HG02798 (cell line): ENCODE data around the gene ANXA10.

ENCODE experiments used
- ATAC-seq: cut with Tn5 transposase; IDR thresholded peaks from one replicate; pipeline ENCODE4 v1.9.1; 2021; ENCODE audit warnings: mild to moderate bottlenecking; ENCODE audit not compliant: unreplicated experiment, poor library complexity

The ANXA10 gene

DNA sequence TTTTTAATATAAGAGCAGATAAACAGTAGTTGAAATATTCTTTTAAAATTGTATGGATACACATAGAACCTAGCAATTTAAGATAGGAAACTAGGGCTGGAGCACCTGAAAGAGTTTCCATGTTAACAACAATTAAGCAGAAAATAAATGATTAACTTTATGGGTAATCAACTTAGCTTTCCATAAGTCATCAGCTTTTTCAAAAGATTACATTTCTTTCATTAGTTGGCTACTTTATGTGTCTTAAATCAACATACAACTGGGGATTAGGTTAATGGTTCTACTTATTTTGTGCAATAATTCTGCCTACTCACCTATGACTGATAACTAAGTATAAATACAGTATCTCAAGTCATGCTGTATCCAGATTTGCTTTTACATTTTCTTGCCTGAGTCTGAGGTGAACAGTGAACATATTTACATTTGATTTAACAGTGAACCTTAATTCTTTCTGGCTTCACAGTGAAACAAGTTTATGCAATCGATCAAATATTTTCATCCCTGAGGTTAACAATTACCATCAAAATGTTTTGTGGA is at the start of gene ANXA10:
TSS of gene ANXA10 (plus strand) at position 362 of the 537 bp plus-strand sequence. CDS start at position 526, 164 bp downstream.
- ATAC-seq: no peak

DNA sequence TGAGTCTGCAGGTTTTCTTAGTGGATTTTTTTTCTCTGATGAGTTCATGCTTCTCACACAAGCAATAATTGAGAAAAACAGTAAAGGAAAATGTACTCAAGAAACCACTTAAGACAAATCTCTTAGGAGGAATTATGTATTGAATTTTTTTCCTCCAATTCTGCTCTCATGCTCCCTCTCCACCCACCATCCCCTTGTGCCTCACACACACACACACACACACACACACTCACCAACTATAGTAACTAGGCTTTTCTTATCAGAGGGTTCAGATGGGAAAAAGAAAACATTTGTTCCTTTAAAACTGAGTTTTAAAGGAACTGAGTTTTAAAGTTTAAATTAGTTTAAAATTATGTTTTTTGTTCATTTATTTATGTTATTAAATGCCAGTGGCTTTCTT is 47.0 kb upstream of the ANXA10 start:
- no peak for ATAC-seq

GRCh38 chr4:168050002-168050401 is 42.3 kb upstream of the ANXA10 start:
- no peak for ATAC-seq

DNA sequence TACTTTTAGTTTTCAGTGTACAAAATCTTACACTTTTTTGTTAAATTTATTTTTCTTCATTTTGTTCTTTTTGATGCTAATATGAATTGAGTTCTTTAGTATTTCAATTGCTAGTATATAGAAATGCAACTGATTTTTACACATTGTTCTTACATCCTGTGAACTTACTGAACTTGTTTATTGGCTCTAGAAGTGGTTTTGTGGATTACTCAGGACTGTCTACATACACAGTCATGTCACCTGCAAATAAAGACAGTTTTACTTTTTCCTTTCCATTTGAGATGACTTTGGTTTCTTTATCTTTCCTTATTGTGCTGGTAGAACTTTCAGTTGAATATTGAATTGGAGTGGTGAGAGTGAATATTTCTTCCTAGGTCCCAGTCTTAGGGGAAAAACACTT is 40.8 kb upstream of the ANXA10 start:
- ATAC-seq: no peak

DNA sequence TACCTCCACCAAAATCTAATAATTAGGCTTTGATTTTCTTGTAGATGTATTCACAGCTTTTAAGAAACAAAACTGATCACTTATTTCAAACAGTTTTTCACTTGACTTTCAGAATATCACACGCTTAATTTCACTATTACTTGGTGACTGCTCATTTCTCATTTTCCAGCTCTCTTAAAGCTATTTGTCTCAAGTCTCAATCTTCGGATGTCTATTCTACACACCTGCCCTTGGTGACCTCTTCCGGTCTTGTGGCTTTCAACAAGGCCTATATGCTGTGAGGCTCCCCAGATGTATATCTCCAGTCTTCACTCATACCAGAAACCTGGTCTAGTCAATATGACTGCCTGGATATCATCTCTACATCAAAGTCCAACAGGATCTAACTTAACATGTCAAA is 34.9 kb upstream of the ANXA10 start:
- peak; percentile 94 for ATAC-seq

- ATAC-seq: no peak
Observed at GRCh38 chr4:168059251-168059650, 33.1 kb upstream of the ANXA10 start.

GRCh38 chr4:168063031-168063430 is 29.3 kb upstream of the ANXA10 start:
- no peak for ATAC-seq

DNA sequence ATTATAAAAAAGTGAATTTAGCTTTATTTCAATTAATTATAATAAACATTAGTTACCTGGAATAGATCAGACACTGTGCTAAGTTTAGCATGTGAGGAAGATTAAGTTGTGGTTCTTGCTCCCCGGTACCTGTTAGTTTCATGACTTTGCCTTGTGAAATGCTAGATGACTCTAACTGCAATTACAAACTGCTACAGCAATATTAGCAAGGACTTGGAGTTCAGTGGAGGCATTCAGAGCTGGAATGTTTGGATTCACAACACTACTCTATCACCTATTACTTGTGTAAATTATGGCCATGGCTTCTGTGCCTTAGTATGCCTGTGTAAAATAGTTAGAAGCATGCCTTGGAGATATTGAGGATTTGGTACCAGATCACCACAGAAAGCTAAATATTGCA is 21.4 kb upstream of the ANXA10 start:
- ATAC-seq: no peak

GRCh38 chr4:168071304-168071703 is 21.0 kb upstream of the ANXA10 start:
- no peak for ATAC-seq

DNA sequence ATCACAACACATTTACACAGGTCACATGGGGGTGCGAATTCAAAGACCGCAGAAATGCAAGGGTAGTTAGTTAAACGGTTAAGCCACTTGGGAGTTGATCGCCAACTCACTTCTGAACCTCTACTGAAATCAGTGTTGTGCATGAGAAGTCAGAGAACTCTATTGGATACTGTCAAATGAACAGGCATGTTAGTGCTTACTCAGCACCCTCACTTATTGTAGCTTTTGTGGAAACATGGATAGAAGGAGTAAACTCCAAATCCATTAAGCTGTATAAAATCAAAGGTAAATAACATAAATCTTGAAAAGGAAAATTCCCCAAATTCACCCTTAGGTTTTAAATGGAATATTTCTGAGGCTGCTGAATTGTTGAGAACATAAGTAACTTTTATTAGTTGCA is 17.5 kb upstream of the ANXA10 start:
- no peak for ATAC-seq

GRCh38 chr4:168076989-168077725 is 15.2 kb upstream of the ANXA10 start:
- ATAC-seq: peak; percentile 93

DNA sequence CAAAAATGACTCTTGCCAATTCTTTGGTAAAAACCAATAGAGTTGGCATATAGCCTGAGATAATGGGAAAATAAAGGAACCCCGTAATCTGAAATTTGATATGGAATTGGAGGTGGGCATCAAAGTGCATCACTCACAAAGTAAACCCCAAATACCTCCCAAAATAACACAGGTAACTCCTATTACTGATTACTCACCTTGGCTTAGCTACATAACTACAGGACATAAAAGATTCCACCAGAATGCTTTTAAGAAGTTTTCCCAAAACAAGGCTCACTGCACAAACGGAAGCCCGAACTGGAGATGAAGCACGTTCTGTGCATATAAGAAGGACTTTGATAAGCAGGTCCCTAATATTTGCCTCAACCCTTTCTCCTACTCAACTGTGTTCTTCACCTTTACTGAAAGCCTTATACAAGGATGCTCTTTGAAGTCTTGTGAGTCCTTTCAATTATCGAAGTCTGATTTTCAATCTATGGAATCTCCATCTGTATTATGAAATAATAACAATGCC is 14.6 kb upstream of the ANXA10 start:
- ATAC-seq: no peak

- ATAC-seq: no peak
Observed at GRCh38 chr4:168082379-168082778, 10.0 kb upstream of the ANXA10 start.

GRCh38 chr4:168095776-168096406 is 3.6 kb downstream of the ANXA10 start:
- ATAC-seq: no peak

- ATAC-seq: no peak
Observed at GRCh38 chr4:168096407-168096784, 4.1 kb downstream of the ANXA10 start.

DNA sequence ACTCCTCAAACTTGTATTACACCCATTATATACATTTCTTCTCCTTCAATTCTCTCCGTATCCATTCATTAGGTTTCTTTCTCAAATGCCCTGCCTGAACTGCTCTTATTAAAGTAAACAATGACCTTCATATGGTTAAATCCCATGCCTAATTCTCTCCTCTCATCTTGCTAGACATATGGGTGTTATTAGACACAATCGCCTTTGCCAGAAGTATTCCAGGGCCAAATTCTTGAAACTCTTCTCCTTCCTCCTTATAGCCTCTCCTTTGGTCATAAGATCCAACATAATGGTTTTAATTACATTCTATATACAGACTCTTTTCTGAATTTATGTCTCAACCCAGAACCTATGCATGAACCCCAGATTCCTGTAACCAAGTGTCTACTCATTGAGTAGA is 4.8 kb downstream of the ANXA10 start:
- ATAC-seq: no peak

GRCh38 chr4:168098248-168098717 is 5.9 kb downstream of the ANXA10 start:
- no peak for ATAC-seq

DNA sequence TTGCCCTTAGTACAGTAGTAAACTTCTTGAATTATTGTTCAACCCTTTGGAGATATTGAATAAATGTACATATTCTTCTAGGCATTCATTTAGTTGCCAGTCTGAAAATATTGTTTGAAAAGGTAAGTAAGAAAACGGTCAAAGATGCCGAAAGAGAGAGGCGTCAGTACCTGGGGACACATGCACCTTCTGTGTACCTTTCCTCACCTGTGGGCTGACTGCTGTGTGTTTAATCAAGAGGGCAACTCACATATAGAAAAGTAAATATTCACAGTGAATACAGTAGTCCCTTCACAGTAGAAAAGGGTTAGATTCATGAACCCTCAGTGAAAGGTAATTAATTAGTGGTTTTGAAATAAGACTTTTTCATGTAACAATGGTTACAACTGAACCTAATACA is 6.9 kb downstream of the ANXA10 start:
- ATAC-seq: no peak

GRCh38 chr4:168101026-168101425 is 8.7 kb downstream of the ANXA10 start:
- no peak for ATAC-seq

DNA sequence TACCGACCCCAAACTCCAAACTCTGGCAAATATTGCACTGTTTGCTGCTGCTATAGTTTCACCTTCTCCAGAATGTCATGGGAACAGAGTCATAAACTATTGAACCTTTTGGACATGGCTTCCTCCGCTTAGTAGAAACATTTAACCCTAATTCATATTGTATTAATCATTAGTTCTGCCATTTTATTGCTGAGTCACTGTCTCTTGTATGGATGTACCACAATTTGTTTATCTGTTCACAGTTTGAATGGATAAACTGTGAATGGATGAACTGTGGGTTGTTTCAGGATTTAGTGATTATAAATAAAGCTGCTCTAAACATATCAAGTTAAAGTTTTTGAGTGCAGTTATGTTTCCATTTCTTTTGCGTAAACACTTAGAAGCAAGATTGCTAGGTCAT is 10.1 kb downstream of the ANXA10 start:
- ATAC-seq: no peak

GRCh38 chr4:168109527-168109926 is 17.2 kb downstream of the ANXA10 start:
- no peak for ATAC-seq
